ENCODE results near the gene MIPOL1. TPM values are rescaled to one million over a fixed set of nuclear protein-coding genes. Genes with fewer than 3 reads are reported as not detected.

The MIPOL1 gene
- total RNA-seq, 4 donors from 2014 or later, result 5.4 to 17.2 (median 9.4) TPM

GRCh38 chr14:37585971-37586796 lies 388.4 kb downstream of the MIPOL1 start:
- DNase-seq (ENCODE audit: low spot score), result no peak
- no peak for TF ChIP-seq CTCF (IDR thresholded peaks at IDR 0.05)
- ATAC-seq (ENCODE audit: low FRiP score), result no peak

GRCh38 chr14:37586797-37587130 lies 389.0 kb downstream of the MIPOL1 start:
- DNase-seq (ENCODE audit: low spot score), result no peak
- no peak for TF ChIP-seq CTCF (IDR thresholded peaks at IDR 0.05)
- ATAC-seq (ENCODE audit: low FRiP score), result no peak

- TF ChIP-seq CTCF (IDR thresholded peaks at IDR 0.05), result no peak
- DNase-seq (ENCODE audit: low spot score), result no peak
- no peak for ATAC-seq (ENCODE audit: low FRiP score)
Observed at GRCh38 chr14:37587131-37587803, 389.5 kb downstream of the MIPOL1 start.

- no peak for DNase-seq (ENCODE audit: low spot score)
- no peak for TF ChIP-seq CTCF (IDR thresholded peaks at IDR 0.05)
- no peak for ATAC-seq (ENCODE audit: low FRiP score)
Observed at GRCh38 chr14:37587881-37588666, 390.3 kb downstream of the MIPOL1 start.

- no peak for DNase-seq (ENCODE audit: low spot score)
- ATAC-seq (ENCODE audit: low FRiP score), result no peak
- no peak for TF ChIP-seq CTCF (IDR thresholded peaks at IDR 0.05)
Observed at GRCh38 chr14:37588667-37588955, 390.9 kb downstream of the MIPOL1 start.

GRCh38 chr14:37588956-37589714 lies 391.4 kb downstream of the MIPOL1 start:
- no peak for TF ChIP-seq CTCF (IDR thresholded peaks at IDR 0.05)
- ATAC-seq (ENCODE audit: low FRiP score), result no peak
- no peak for DNase-seq (ENCODE audit: low spot score)

Measured in omental fat pad (tissue), 4 donors.